HG03442 (cell line): ENCODE data around the gene GAS1.

Experiments
- ATAC-seq: cut with Tn5 transposase; IDR thresholded peaks from one replicate; pipeline ENCODE4 v1.9.1; 2021; ENCODE audit warnings: mild to moderate bottlenecking, moderate library complexity; ENCODE audit not compliant: unreplicated experiment

The GAS1 gene

GRCh38 chr9:86926145-86926544 is 21.2 kb downstream of the GAS1 start:
- ATAC-seq = no peak

- ATAC-seq = no peak
Measured at GRCh38 chr9:86925686-86926085, 21.6 kb downstream of the GAS1 start.

- no peak for ATAC-seq
Measured at GRCh38 chr9:86924206-86924605, 23.1 kb downstream of the GAS1 start.

GRCh38 chr9:86921151-86921923 is 26.0 kb downstream of the GAS1 start:
- ATAC-seq = no peak

- no peak for ATAC-seq
Measured at GRCh38 chr9:86918556-86918955, 28.8 kb downstream of the GAS1 start.

GRCh38 chr9:86912210-86912609 is 35.1 kb downstream of the GAS1 start:
- no peak for ATAC-seq

GRCh38 chr9:86909388-86909787 is 37.9 kb downstream of the GAS1 start:
- ATAC-seq = no peak

GRCh38 chr9:86908261-86908660 is 39.0 kb downstream of the GAS1 start:
- no peak for ATAC-seq

- ATAC-seq = no peak
Measured at GRCh38 chr9:86907346-86907745, 40.0 kb downstream of the GAS1 start.

- no peak for ATAC-seq
Measured at GRCh38 chr9:86903734-86904085, 43.6 kb downstream of the GAS1 start.

- no peak for ATAC-seq
Measured at GRCh38 chr9:86902991-86903733, 44.1 kb downstream of the GAS1 start.

GRCh38 chr9:86902586-86902985 is 44.7 kb downstream of the GAS1 start:
- no peak for ATAC-seq

GRCh38 chr9:86902176-86902575 is 45.1 kb downstream of the GAS1 start:
- no peak for ATAC-seq

GRCh38 chr9:86901511-86901910 is 45.8 kb downstream of the GAS1 start:
- no peak for ATAC-seq
